K562 (cell line): ENCODE measurements around the gene ACTL8.

Experiments
- EZH2 ChIP-seq: IDR thresholded peaks from 2 replicates; pipeline ENCODE4 v1.6.1; 2012; ENCODE audit warnings: low read depth, mild to moderate bottlenecking, inconsistent platforms, low read length, borderline replicate concordance
- NR2C2 ChIP-seq, 2 experiments: fragments of 200-800 bp in 1 of 2; sonication (Bioruptor generic) in 1 of 2; sonication (generic) in 1 of 2; formaldehyde crosslinking in 1 of 2; IDR thresholded peaks; 2 replicates each; pipeline versions ENCODE4 v1.6.1 to v1.8.0; 2016 to 2022; ENCODE audit warnings: mild to moderate bottlenecking in 1 of 2, missing compliant biosample characterization in 1 of 2, missing genetic modification characterization in 1 of 2, missing genetic modification reagents in 1 of 2

GRCh38 chr1:17875882-17876280, 120.7 kb downstream of the ACTL8 start:
- TF ChIP-seq NR2C2 (CRISPR knock-in tag; IDR thresholded peaks at IDR 0.05) (no peak), NR2C2 (tag; IDR thresholded peaks at IDR 0.05) (no peak), EZH2 (no peak)
